ENCODE results near the gene LMO1. TPM values are rescaled to one million over a fixed set of nuclear protein-coding genes. Genes with fewer than 3 reads are reported as not detected.

Gene LMO1
- total and polyA plus RNA-seq, 2 of the 8 experiments (the other 6 are each of a cell fraction or from before 2014, with no cell fraction given), result 0.17 TPM; not detected in 1

GRCh38 chr11:8298801-8299786 lies 35.4 kb upstream of the LMO1 start:
- H4K20me1 ChIP-seq (replicated peaks in 1 of 2; ENCODE audit: control insufficient read depth in 1 of 2, insufficient read depth in 2 of 2, low read length in 2 of 2), result peaks cover 0 to 3% of the 10 kb centered on the region in 2 experiments
- ChIA-PET POLR2A (ENCODE audit: partially characterized antibody) (no interaction called here), CTCF (ENCODE audit: partially characterized antibody) (interaction anchor here (1.1 to 5.3 kb wide), 7 partner anchors 10 to 56 kb away, joined by 3 to 29 read pairs (median 3); partner anchors contain the start of gene LMO1)
- H2AK5ac ChIP-seq (ENCODE audit: low read depth, low read length), result no peak overlapping the region
- H4K8ac ChIP-seq (ENCODE audit: extremely low read depth, insufficient read depth, low read length), result no peak overlapping the region
- no peak overlapping the region for H3K56ac ChIP-seq (replicated peaks; ENCODE audit: insufficient read length, low read depth, low read length)
- no peak overlapping the region for H3K4ac ChIP-seq (replicated peaks; ENCODE audit: insufficient read length, low read depth, low read length)
- no peaks in the 10 kb centered on the region for H3K79me1 ChIP-seq (ENCODE audit: low read depth, low read length)
- H3K27ac ChIP-seq (ENCODE audit: low read depth, low read length), result no peak overlapping the region
- no peak overlapping the region for H3K4me2 ChIP-seq (ENCODE audit: insufficient read depth in 1 of 2, low read depth in 2 of 2, low read length in 2 of 2)
- no peak overlapping the region for H3K4me3 ChIP-seq (ENCODE audit: extremely low read depth in 1 of 4, insufficient read depth in 2 of 4, low read depth in 3 of 4, low read length in 4 of 4)
- no peaks in the 10 kb centered on the region for H3K9me3 ChIP-seq (ENCODE audit: insufficient read depth in 2 of 2, low read depth in 1 of 2, low read length in 1 of 2)
- H3K27me3 ChIP-seq (replicated peaks in 1 of 4; ENCODE audit: control insufficient read depth in 3 of 4, extremely low read depth in 1 of 4, insufficient read depth in 3 of 4, low read length in 3 of 4), result no peaks in the 10 kb centered on the region; a peak in 1 of 7 replicates
- no peak overlapping the region for H4K5ac ChIP-seq (ENCODE audit: insufficient read length, low read depth, low read length)
- H4K91ac ChIP-seq (replicated peaks; ENCODE audit: insufficient read length, low read length), result no peak overlapping the region
- no peaks in the 10 kb centered on the region for H3K79me2 ChIP-seq (ENCODE audit: control insufficient read depth in 1 of 2, insufficient read depth in 2 of 2, low read length in 2 of 2)
- no peak overlapping the region for H2BK5ac ChIP-seq (ENCODE audit: low read depth, low read length)
- no peak overlapping the region for H2AFZ ChIP-seq (ENCODE audit: low read length)
- no peak overlapping the region for H3K18ac ChIP-seq (ENCODE audit: extremely low read depth, low read length)
- no peak overlapping the region for H2BK12ac ChIP-seq (ENCODE audit: low read depth, low read length)
- no peak overlapping the region for H3K14ac ChIP-seq (ENCODE audit: insufficient read length)
- no peaks in the 10 kb centered on the region for H3K4me1 ChIP-seq (replicated peaks in 1 of 4; ENCODE audit: control insufficient read depth in 3 of 4, insufficient read depth in 4 of 4, low read length in 3 of 4)
- H3K9ac ChIP-seq (replicated peaks in 1 of 4; ENCODE audit: extremely low read depth in 1 of 4, low read depth in 3 of 4, low read length in 3 of 4), result no peak overlapping the region
- no peaks in the 10 kb centered on the region; the same call in 1 of the 2 replicates for H3K23me2 ChIP-seq (ENCODE audit: low read depth, low read length)
- H2BK15ac ChIP-seq (ENCODE audit: low read length), result no peak overlapping the region
- 84% methylated on average over 13 of the region's 13 CpGs; no CpG with 5 or more reads in 1 of the 2 experiments for WGBS, 2 experiments (ENCODE audit: extremely low coverage in 1 of 2, insufficient coverage in 1 of 2, insufficient read length in 1 of 2, insufficient replicate concordance in 2 of 2, low coverage in 1 of 2, low lambda C conversion rate in 2 of 2, missing lambda C conversion rate in 1 of 2)
- no peaks in the 10 kb centered on the region for H3K36me3 ChIP-seq (ENCODE audit: control insufficient read depth in 2 of 4, insufficient read depth in 4 of 4, low read length in 3 of 4)
- DNase-seq (ENCODE audit: low read depth in 1 of 2, low spot score in 2 of 2) (no peak), FAIRE-seq (no peak)
- no peak overlapping the region for H3K23ac ChIP-seq (ENCODE audit: insufficient read length)
- no peak overlapping the region for H2BK120ac ChIP-seq (replicated peaks; ENCODE audit: low read depth, low read length)
- no peak overlapping the region for H2BK20ac ChIP-seq (ENCODE audit: low read length)
- TF ChIP-seq BCL11A (IDR thresholded peaks at IDR 0.05; ENCODE audit: low read depth in 2 of 2, low read length in 2 of 2), result no peak
- no peak for TF ChIP-seq RAD21 (IDR thresholded peaks at IDR 0.05 in 1 of 2, conservative IDR thresholded peaks at IDR 0.05 in 1 of 2; ENCODE audit: low read depth in 2 of 2, low read length in 2 of 2)
- no peak for TF ChIP-seq BRCA1 (IDR thresholded peaks at IDR 0.05; ENCODE audit: low read depth, low read length)
- no peak for TF ChIP-seq RNF2 (IDR thresholded peaks at IDR 0.05; ENCODE audit: borderline replicate concordance, low read depth, low read length, missing control alignments, poor library complexity, severe bottlenecking)
